ENCODE data around the gene GPR62.

GPR62 gene

DNA sequence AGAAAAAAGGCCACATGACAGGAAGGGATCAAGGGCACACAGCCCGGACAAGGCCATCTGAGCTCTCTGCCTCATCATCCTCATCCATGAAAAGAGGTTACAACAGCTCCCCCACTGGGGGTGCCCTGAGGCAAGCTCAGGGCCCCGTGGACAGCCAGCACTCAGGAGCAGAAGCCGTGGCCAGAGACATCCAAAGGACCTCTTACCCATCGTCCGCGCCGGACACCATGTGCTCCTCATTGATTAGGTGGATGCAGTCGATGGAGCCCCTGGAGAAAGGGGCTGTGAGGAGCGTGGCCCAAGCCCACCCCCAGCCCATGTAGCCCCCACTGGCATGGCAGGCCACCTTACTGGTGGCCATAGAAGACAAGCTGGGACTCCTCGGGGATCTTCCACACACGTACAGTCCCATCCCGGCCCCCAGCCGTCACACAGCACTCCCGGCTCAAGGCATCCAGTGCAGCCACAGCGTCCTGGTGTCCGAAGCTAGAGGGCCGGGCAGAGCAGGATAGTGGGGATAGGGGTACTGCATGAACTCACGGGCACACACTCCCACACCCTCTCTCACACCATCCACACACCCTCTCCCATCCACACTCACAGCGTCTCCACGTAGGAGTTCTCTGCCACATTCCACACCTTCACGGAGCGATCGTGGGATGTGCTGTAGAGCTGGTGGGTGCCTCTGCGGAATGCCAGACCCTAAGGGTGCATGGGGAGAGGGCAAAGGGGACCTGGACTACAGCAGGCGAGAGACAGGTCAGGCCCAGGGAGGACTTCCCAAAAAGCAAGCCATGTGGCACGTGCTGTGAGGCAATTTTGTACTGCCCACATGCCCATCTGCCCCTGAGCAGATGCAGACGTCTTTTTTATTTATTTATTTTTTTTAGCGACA, 19.9 kb upstream of the GPR62 start:
- TF ChIP-seq CTCF (IDR thresholded peaks at IDR 0.05; ENCODE audit: control insufficient read depth, extremely low read depth, insufficient read depth), result no peak
- H3K4me3 ChIP-seq (ENCODE audit: low read depth, low read length), result no peak overlapping the region
- no peak for DNase-seq (ENCODE audit: low read depth)

- no peak for DNase-seq (ENCODE audit: low read depth)
- no peak for TF ChIP-seq CTCF (IDR thresholded peaks at IDR 0.05; ENCODE audit: control insufficient read depth, extremely low read depth, insufficient read depth)
- no peak overlapping the region for H3K4me3 ChIP-seq (ENCODE audit: low read depth, low read length)
These were observed 19.1 kb upstream of the GPR62 start for GRCh38 chr3:51935886-51936755.

DNA sequence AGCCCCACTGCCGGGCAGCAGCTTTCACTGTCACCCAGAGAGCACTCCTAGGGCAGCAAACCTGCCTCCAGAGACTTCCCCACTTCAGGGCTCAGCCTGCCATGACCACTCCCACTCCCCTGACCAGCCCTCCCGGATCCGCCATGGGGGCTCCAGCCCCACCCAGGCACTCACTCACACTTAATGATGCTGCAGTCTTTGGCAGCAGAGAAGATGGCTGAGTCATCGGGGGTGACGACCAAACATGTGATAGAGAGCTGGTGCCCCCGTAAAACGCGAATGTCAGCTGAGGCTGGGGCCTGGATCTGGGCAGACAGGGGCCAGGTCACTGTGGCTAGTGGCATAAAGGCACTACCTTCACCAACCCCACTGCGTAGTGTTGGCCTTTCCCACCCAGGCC, 18.2 kb upstream of the GPR62 start:
- no peak for DNase-seq (ENCODE audit: low read depth)
- H3K4me3 ChIP-seq (ENCODE audit: low read depth, low read length), result no peak overlapping the region
- no peak for TF ChIP-seq CTCF (IDR thresholded peaks at IDR 0.05; ENCODE audit: control insufficient read depth, extremely low read depth, insufficient read depth)

DNA sequence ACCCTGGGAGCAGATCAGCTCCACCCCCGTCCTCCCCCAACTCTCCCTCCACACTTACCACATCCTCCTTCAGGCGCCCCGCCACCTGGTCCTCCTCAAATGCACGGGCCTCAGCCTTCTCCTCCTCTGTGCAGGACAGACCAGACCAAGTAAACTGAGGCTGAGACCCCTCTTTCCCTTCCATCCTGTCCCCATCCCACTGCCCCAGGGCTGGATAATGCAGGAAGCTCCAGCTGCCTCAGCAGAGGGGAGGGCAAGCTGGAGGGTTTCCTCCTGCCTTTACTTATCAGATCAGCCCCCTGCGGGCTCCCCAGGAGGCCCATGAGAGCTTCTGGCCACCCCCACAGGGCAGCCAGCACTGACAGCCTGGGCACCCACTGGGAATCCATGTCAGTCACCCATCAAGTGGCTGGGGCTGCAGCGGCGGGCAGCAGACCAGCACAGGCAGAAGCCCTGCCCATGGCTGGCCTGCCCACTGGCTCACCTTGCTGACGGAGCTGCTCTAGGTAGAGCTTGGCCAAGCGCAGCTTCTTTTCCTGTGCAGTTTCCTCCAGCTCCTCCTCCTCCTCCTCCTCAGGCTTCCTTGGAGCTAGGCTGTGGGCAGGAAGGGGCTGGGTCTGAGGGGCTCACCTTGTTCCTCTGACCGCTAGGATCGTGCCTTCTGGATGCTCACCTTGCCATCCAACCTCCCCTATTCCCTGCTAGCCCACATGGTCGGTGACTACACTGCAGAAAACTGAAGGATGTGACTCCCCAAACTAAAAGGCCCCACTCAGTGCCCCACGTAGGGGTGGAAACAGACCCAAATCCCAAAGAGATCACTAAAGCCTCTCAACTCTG, 17.4 kb upstream of the GPR62 start:
- TF ChIP-seq CTCF (IDR thresholded peaks at IDR 0.05; ENCODE audit: control insufficient read depth, extremely low read depth, insufficient read depth), result no peak
- no peak for DNase-seq (ENCODE audit: low read depth)

GRCh38 chr3:51938780-51939425, 16.3 kb upstream of the GPR62 start:
- no peak overlapping the region for H3K4me3 ChIP-seq (ENCODE audit: low read depth, low read length)
- no peak for DNase-seq (ENCODE audit: low read depth)
- no peak for TF ChIP-seq CTCF (IDR thresholded peaks at IDR 0.05; ENCODE audit: control insufficient read depth, extremely low read depth, insufficient read depth)

More for the DNA sequence above, 17.4 kb upstream of the GPR62 start:
- H3K4me3 ChIP-seq (ENCODE audit: low read depth, low read length), result no peak overlapping the region

Data from LNCaP clone FGC (cell line).